Measurements from ENCODE around the gene PBRM1. TPM values are rescaled to one million over a fixed set of nuclear protein-coding genes. Genes with fewer than 3 reads are reported as not detected.

PBRM1 gene
- total and polyA plus RNA-seq, 4 donors: 7.1 to 65.7 (median 38.7) TPM

GRCh38 chr3:52507359-52507758, 178.4 kb downstream of the PBRM1 start:
- DNase-seq (ENCODE audit: low spot score): no peak

More at GRCh38 chr3:52507359-52507758, 178.4 kb downstream of the PBRM1 start:
- no peak overlapping the region for H3K9ac ChIP-seq (ENCODE audit: low read depth in 1 of 2, low read length in 2 of 2)
- H3K4me1 ChIP-seq (ENCODE audit: control insufficient read depth in 4 of 4, insufficient read depth in 4 of 4, low read length in 3 of 4): no peaks in the 10 kb centered on the region
- WGBS: 83% methylated on average over 5 of the region's 5 CpGs
- TF ChIP-seq, protein P1, sequence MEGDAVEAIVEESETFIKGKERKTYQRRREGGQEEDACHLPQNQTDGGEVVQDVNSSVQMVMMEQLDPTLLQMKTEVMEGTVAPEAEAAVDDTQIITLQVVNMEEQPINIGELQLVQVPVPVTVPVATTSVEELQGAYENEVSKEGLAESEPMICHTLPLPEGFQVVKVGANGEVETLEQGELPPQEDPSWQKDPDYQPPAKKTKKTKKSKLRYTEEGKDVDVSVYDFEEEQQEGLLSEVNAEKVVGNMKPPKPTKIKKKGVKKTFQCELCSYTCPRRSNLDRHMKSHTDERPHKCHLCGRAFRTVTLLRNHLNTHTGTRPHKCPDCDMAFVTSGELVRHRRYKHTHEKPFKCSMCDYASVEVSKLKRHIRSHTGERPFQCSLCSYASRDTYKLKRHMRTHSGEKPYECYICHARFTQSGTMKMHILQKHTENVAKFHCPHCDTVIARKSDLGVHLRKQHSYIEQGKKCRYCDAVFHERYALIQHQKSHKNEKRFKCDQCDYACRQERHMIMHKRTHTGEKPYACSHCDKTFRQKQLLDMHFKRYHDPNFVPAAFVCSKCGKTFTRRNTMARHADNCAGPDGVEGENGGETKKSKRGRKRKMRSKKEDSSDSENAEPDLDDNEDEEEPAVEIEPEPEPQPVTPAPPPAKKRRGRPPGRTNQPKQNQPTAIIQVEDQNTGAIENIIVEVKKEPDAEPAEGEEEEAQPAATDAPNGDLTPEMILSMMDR (IDR thresholded peaks at IDR 0.05; ENCODE audit: low read depth, low read length, missing input control): no peak
- no peak for TF ChIP-seq RXRA (IDR thresholded peaks at IDR 0.05)
- no peak for TF ChIP-seq YY1 (IDR thresholded peaks at IDR 0.05)
- no peak for TF ChIP-seq HNF4A (conservative IDR thresholded peaks at IDR 0.05)
- no peak for TF ChIP-seq HNF4G (IDR thresholded peaks at IDR 0.05)
- TF ChIP-seq ZBTB33 (IDR thresholded peaks at IDR 0.05): no peak
- TF ChIP-seq FOXA1 (IDR thresholded peaks at IDR 0.05): no peak
- TF ChIP-seq TAF1 (conservative IDR thresholded peaks at IDR 0.05): no peak
- TF ChIP-seq GABPA (IDR thresholded peaks at IDR 0.05 in 1 of 2, conservative IDR thresholded peaks at IDR 0.05 in 1 of 2): no peak
- TF ChIP-seq NR2F2 (IDR thresholded peaks at IDR 0.05): no peak
- TF ChIP-seq MAX (IDR thresholded peaks at IDR 0.05): no peak
- TF ChIP-seq JUND (IDR thresholded peaks at IDR 0.05): no peak
- TF ChIP-seq SP1 (IDR thresholded peaks at IDR 0.05): no peak
- no peak for TF ChIP-seq FOXA2 (IDR thresholded peaks at IDR 0.05)
- TF ChIP-seq, protein P2, sequence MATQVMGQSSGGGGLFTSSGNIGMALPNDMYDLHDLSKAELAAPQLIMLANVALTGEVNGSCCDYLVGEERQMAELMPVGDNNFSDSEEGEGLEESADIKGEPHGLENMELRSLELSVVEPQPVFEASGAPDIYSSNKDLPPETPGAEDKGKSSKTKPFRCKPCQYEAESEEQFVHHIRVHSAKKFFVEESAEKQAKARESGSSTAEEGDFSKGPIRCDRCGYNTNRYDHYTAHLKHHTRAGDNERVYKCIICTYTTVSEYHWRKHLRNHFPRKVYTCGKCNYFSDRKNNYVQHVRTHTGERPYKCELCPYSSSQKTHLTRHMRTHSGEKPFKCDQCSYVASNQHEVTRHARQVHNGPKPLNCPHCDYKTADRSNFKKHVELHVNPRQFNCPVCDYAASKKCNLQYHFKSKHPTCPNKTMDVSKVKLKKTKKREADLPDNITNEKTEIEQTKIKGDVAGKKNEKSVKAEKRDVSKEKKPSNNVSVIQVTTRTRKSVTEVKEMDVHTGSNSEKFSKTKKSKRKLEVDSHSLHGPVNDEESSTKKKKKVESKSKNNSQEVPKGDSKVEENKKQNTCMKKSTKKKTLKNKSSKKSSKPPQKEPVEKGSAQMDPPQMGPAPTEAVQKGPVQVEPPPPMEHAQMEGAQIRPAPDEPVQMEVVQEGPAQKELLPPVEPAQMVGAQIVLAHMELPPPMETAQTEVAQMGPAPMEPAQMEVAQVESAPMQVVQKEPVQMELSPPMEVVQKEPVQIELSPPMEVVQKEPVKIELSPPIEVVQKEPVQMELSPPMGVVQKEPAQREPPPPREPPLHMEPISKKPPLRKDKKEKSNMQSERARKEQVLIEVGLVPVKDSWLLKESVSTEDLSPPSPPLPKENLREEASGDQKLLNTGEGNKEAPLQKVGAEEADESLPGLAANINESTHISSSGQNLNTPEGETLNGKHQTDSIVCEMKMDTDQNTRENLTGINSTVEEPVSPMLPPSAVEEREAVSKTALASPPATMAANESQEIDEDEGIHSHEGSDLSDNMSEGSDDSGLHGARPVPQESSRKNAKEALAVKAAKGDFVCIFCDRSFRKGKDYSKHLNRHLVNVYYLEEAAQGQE (IDR thresholded peaks at IDR 0.05): no peak
- no peak for TF ChIP-seq RAD21 (IDR thresholded peaks at IDR 0.05)
- TF ChIP-seq, protein P3, sequence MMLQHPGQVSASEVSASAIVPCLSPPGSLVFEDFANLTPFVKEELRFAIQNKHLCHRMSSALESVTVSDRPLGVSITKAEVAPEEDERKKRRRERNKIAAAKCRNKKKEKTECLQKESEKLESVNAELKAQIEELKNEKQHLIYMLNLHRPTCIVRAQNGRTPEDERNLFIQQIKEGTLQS (IDR thresholded peaks at IDR 0.05): no peak
- no peak for TF ChIP-seq EGR1 (IDR thresholded peaks at IDR 0.05; ENCODE audit: low read depth in 2 of 2)
- no peak overlapping the region for H3K4me3 ChIP-seq (ENCODE audit: low read depth in 1 of 3, low read length in 3 of 3)
- H3K27me3 ChIP-seq (ENCODE audit: control insufficient read depth in 4 of 4, insufficient read depth in 4 of 4, low read length in 3 of 4): no peaks in the 10 kb centered on the region
- H3K36me3 ChIP-seq (ENCODE audit: control insufficient read depth in 4 of 4, insufficient read depth in 3 of 4, low read depth in 1 of 4, low read length in 3 of 4): no peaks in the 10 kb centered on the region
- H3K9me3 ChIP-seq (ENCODE audit: control insufficient read depth in 4 of 4, low read length in 3 of 4): no peaks in the 10 kb centered on the region
- H3K27ac ChIP-seq (ENCODE audit: low read depth in 1 of 2, low read length in 2 of 2): no peak overlapping the region

All from liver (tissue), 9 donors.